CD4-positive, alpha-beta T cell treated with Interleukin-6 for 4 hours (primary cell): Measurements from ENCODE around the gene TIMM17B.
"Not testable (repeated sequence)": the region's sequence is repeated elsewhere in the genome, so short reads cannot be mapped to it uniquely, and the experiment has no call there.

Experiments
- DNase-seq: peaks from one replicate; pipeline ENCODE4 v3.0.0-alpha.2; 2020; ENCODE audit warnings: mixed read lengths

The TIMM17B gene

GRCh38 chrX:48893556-48894348 is 3.8 kb downstream of the TIMM17B start:
- no peak for DNase-seq

DNA sequence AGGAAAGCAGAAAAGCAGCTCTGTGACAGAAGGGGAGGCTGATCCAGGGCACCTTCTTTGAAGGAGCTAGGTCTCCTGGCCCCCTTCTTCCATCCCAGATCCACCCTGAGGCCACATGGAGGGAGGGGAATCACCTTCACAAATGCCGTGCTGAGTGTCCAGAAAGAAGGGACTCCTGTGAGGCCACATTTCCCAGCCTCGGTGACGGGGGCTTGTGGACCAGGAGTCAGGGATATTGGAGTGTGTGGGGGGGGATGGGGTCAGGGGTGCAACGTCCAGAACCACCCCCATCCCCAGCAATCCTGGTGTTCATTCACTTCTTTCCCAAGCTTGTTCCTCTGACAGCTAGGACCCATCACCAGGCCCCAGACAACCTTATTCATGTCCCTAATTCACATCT is 4.7 kb downstream of the TIMM17B start:
- DNase-seq, result no peak

GRCh38 chrX:48891402-48892288 is 5.9 kb downstream of the TIMM17B start:
- DNase-seq, result peak; percentile 82

- DNase-seq, result peak; percentile 26
Measured at GRCh38 chrX:48890934-48891401, 6.6 kb downstream of the TIMM17B start.

DNA sequence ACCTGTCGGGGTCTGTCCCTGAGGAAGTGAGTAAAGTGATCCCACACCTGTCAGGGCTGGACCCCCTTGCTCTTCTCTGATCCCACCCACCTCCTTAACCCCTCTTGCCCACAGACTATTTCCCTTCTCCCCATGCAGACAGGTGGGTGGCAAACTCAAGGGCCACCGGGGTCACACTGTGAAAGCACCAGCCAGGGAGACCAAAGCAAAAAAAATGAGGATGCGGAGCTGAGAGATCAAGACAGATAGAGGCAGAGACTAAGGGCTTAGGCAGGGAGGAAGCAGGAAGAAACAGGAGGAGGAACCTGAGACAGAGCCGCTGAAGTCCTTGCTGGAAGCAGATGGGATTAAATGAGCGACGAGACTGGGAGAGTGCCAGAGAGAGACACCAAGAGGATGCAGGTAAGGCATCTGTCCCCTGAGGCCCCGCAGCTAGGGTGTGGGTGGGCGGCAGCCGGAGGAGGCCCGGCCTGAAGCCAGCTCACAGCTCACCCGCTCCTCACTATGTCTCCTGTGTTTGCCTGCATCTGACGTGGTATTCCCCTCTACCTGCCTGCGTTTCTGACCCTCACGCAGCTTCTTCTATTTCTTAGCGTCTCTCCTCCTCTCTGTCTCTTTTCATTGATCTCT is 7.2 kb downstream of the TIMM17B start:
- no peak for DNase-seq

GRCh38 chrX:48886586-48886985 is 11.0 kb downstream of the TIMM17B start:
- DNase-seq, result not testable (repeated sequence)

DNA sequence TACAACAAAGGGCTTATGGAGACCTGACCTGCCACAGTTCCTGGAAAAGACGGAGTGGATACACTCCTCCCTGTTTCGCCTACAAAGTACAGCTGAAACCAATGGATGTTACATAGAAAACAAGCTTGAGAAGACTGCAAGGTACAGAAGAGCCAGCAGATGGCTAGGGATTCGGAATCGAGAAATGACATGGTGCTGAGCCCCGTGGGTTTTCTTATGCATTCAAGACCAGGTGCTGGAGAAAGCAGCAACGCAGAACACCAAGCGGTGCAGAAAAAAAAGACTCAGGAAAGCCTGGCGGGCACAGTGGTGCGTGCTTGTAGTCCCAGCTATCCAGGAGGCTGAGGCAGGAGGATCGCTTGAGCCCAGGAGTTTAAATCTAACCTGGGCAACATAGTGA is 13.8 kb downstream of the TIMM17B start:
- no peak for DNase-seq

- DNase-seq, result not testable (repeated sequence)
Measured at GRCh38 chrX:48876944-48877343, 20.6 kb downstream of the TIMM17B start.

DNA sequence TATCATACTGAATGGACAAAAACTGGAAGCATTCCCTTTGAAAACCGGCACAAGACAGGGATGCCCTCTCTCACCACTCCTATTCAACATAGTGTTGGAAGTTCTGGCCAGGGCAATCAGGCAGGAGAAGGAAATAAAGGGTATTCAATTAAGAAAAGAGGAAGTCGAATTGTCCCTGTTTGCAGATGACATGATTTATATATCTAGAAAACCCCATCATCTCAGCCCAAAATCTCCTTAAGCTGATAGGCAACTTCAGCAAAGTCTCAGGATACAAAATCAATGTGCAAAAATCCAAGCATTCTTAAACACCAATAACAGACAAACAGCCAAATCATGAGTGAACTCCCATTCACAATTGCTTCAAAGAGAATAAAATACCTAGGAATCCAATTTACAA is 25.6 kb downstream of the TIMM17B start:
- not testable (repeated sequence) for DNase-seq

- DNase-seq, result no peak
Measured at GRCh38 chrX:48864210-48864609, 33.4 kb downstream of the TIMM17B start.

DNA sequence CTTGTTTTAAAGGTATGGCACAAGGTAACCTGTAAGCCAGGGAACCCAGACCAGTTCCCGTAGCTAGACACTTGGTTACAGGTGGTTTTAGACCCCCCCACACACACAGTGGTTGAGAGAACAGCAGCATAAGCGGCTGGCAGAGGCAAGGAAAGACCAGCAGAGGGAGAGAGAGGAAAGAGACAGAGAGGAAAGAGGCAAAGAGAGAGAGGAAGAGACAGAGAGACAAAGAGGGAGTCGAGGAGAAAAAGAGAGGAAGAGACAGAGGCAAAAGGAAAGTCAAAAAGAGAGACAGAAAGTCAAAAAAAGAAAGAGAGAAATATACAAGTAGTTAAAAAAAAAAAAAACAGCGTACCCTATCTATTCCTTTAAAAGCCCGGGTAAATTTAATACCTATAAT is 42.7 kb downstream of the TIMM17B start:
- DNase-seq, result no peak

GRCh38 chrX:48854121-48854804 is 43.3 kb downstream of the TIMM17B start:
- not testable (repeated sequence) for DNase-seq

DNA sequence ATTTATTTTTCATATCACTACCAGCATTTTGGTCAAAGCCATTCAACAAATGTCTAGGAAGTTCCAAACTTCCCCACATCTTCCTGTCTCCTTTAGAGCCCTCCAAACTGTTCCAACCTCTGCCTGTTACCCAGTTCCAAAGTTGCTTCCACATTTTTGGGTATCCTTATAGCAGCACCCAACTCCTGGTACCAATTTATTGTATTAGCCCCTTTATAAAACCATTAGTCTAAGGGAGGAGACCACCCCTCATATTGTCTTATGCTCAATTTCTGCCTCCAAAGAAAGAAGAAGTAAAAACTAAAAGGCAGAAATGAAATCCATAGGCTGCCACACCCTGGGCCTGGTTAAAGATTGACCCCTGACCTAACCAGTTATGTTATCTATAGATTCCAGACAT is 44.1 kb downstream of the TIMM17B start:
- DNase-seq, result not testable (repeated sequence)

GRCh38 chrX:48852857-48853256 is 44.7 kb downstream of the TIMM17B start:
- no peak for DNase-seq

GRCh38 chrX:48848847-48849246 is 48.7 kb downstream of the TIMM17B start:
- no peak for DNase-seq
